OCI-LY3 (cell line): ENCODE measurements around the gene SLC26A11.

Experiments
- EZH2phosphoT487 ChIP-seq: fragments of 200-600 bp; shearing (Covaris generic); IDR thresholded peaks from 2 replicates; pipeline ENCODE4 v1.6.1; 2018; ENCODE audit warnings: antibody characterized with exemption, mixed run types, low read depth
- TF ChIP-seq, protein P1 (sequence below): fragments of 200-600, 300-600 bp; sonication (generic); IDR thresholded peaks from 2 replicates; pipeline ENCODE4 v1.5.1; 2014; ENCODE audit warnings: antibody characterized with exemption, low read length, low read depth

DNA sequence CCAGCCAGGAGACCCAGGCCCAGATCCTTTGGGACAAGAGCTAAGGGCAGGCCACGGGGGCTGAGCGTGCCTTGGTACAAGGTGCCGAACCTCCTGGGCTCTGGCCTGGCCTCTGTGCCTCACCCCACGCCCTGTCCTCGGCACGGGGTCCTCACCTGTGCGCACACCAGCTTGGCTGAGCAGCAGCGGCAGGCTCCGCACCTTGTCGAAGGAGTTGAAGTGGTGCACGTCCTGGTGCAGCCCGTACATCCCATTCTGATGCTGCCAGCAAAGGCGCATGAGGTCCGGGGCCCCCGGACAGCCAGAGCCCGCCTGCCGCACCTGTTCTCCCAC, 5.4 kb upstream of the SLC26A11 start:
- TF ChIP-seq, protein P1, sequence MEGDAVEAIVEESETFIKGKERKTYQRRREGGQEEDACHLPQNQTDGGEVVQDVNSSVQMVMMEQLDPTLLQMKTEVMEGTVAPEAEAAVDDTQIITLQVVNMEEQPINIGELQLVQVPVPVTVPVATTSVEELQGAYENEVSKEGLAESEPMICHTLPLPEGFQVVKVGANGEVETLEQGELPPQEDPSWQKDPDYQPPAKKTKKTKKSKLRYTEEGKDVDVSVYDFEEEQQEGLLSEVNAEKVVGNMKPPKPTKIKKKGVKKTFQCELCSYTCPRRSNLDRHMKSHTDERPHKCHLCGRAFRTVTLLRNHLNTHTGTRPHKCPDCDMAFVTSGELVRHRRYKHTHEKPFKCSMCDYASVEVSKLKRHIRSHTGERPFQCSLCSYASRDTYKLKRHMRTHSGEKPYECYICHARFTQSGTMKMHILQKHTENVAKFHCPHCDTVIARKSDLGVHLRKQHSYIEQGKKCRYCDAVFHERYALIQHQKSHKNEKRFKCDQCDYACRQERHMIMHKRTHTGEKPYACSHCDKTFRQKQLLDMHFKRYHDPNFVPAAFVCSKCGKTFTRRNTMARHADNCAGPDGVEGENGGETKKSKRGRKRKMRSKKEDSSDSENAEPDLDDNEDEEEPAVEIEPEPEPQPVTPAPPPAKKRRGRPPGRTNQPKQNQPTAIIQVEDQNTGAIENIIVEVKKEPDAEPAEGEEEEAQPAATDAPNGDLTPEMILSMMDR, result no peak
- no peak for TF ChIP-seq EZH2phosphoT487
